ENCODE measurements around the gene MMP7.

The MMP7 gene

DNA sequence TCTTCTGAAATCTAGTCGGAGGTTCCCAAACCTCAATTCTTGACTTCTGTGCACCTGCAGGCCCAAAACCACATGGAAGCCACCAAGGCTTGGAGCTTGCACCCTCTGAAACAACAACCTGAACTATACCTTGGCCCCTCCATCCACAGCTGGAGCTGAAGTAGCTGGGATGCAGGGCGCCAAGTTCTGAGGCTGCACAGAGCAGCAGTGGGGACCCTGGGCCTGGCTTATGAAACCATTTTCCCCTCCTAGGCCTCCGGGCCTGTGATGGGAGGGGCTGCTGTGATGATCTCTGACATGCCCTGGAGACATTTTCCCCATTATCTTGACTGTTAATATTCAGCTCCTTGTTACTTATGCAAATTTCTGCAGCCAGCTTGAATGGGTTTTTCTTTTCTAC, 38.3 kb upstream of the MMP7 start:
- TF ChIP-seq, protein P1, sequence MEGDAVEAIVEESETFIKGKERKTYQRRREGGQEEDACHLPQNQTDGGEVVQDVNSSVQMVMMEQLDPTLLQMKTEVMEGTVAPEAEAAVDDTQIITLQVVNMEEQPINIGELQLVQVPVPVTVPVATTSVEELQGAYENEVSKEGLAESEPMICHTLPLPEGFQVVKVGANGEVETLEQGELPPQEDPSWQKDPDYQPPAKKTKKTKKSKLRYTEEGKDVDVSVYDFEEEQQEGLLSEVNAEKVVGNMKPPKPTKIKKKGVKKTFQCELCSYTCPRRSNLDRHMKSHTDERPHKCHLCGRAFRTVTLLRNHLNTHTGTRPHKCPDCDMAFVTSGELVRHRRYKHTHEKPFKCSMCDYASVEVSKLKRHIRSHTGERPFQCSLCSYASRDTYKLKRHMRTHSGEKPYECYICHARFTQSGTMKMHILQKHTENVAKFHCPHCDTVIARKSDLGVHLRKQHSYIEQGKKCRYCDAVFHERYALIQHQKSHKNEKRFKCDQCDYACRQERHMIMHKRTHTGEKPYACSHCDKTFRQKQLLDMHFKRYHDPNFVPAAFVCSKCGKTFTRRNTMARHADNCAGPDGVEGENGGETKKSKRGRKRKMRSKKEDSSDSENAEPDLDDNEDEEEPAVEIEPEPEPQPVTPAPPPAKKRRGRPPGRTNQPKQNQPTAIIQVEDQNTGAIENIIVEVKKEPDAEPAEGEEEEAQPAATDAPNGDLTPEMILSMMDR (IDR thresholded peaks at IDR 0.05; ENCODE audit: low read depth, low read length), result no peak
- DNase-seq (ENCODE audit: extremely low read depth, low read depth), result no peak

DNA sequence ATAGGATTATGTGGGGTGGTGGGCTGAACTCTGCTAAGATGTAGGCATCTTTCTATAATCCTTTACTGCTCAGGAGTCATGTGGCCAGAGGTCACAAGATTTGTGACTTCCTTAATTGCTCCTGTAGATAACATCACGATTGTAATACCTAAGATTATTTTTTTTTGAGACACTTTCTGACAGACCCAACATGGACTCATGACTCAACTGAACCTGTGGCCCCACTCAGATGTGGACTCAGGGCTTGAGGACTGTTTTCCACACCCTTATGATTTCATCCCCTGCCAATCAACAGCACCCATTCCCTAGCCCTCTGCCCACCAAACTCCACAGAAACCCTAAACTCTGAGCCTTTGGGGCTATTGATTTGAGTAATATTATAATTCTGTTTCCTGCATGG, 35.6 kb upstream of the MMP7 start:
- TF ChIP-seq, protein P1 (IDR thresholded peaks at IDR 0.05; ENCODE audit: low read depth, low read length), result no peak

DNA sequence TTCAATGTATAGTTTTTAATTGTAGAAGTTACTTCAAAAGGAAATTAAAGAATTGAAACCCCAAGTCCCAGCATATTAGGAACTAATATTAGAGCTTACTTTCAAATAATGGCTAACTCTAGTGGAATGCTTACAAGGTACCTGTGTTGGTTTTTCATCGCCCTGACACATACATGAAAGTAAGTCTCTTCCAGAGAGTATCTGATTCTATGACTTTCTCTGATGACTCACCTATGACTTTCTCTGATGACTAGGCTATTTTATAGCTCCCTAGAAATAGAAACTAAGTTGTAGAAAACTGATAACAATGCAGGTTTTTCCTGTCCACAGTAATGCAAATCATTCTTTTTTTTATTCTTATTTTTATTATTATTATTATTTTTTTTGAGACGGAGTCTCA, 33.6 kb upstream of the MMP7 start:
- DNase-seq (ENCODE audit: extremely low read depth, low read depth), result no peak

More for the DNA sequence above, 35.6 kb upstream of the MMP7 start:
- DNase-seq (ENCODE audit: extremely low read depth, low read depth), result no peak

DNA sequence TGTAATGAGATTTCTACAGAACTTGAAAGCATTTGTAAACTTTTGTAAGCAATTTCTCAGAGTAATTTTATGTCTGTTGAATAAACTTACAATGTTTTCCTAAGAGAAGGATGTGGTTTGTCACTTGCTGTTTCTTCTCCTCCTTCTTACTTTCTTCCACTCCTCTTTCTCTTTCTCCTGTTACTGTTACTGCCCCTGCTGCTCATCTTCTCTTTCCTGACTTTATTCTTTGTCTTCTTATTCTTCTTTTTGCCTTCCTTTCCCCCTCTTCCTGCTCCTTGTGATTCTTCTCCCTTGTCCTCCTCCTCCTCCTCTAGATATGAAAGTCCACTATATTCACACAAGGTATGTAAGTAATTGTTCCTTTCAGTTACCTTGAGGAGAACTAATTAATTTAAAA, 31.1 kb upstream of the MMP7 start:
- TF ChIP-seq, protein P1 (IDR thresholded peaks at IDR 0.05; ENCODE audit: low read depth, low read length), result no peak

More for the DNA sequence above, 33.6 kb upstream of the MMP7 start:
- TF ChIP-seq, protein P1 (IDR thresholded peaks at IDR 0.05; ENCODE audit: low read depth, low read length), result no peak

DNA sequence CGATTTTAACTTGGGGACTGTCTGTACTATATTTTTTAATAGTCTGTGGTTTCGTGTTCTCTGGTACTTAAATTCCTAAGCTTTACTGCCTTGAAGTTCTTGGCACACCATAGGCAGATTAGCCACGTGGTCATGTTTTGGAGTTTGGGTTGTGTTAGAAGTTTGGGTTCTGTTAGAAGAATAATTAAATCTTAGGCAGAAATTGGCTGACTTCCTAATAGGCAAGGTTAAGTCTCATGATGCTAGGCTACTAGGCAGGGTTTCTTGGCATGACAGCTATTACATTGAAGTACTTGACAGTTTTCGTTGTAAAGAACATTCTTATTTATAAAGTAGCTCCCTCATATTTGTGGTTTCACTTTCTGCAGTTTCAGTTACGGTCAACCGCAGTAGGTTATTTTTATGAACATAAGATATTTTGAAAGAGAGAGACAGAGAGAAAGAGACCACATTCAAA, 30.0 kb upstream of the MMP7 start:
- TF ChIP-seq, protein P1 (IDR thresholded peaks at IDR 0.05; ENCODE audit: low read depth, low read length), result no peak
- no peak for DNase-seq (ENCODE audit: extremely low read depth, low read depth)

More for the DNA sequence above, 31.1 kb upstream of the MMP7 start:
- no peak for DNase-seq (ENCODE audit: extremely low read depth, low read depth)

DNA sequence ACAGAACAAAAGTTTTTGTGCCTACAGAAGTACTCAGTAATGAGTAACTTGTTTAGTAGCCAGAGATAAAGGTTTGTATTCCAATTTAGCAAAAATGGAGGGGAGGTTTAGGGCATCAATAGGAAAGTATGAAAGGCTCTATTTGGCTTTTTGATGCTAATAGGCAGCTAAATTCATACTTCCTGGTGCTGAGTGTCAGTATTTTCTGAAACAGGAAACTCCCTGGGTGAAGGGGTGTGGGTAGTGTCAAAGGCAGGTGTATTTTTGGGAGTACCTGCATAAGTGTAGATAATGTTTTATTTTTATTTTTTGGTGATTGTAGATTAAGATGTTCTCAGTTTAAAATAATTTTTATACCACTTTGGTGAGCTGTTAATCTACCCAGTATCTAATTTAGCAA, 29.3 kb upstream of the MMP7 start:
- no peak for DNase-seq (ENCODE audit: extremely low read depth, low read depth)
- TF ChIP-seq, protein P1 (IDR thresholded peaks at IDR 0.05; ENCODE audit: low read depth, low read length), result no peak

DNA sequence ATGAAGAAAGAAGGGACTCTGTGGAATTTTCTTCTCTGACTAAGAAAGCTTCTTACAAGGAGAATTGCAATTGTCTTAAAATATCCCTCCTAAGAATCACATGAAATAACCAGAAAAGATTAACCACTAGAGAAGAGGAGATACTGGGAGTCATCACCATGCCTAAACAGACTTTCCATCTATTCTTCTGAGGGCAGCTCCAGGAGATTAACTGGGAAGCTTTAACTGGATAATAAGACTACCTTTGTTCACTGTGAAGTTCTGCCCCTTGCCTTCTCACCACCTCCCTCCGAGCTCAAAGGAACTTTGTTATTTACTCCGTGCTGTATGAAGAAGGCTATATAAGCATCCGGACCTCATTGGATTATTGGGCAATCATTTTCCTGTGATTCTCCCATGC, 24.5 kb upstream of the MMP7 start:
- TF ChIP-seq, protein P1 (IDR thresholded peaks at IDR 0.05; ENCODE audit: low read depth, low read length), result no peak
- DNase-seq (ENCODE audit: extremely low read depth, low read depth), result no peak

Data from AG09319 (cell line).